K562 (cell line): ENCODE data around the gene DCAF10. TPM values are rescaled to one million over a fixed set of nuclear protein-coding genes. Genes with fewer than 3 reads are reported as not detected.

Experiments used
- ATF1 ChIP-seq, 2 experiments: fragments of 450-650 bp in 1 of 2; IDR thresholded peaks; 2 replicates each; pipeline ENCODE4 v1.6.1; 2016; ENCODE audit warnings: missing compliant biosample characterization in 1 of 2, missing genetic modification characterization in 1 of 2
- ZNF263 ChIP-seq: sonication (generic); formaldehyde crosslinking; IDR thresholded peaks from 2 replicates; pipeline ENCODE4 v1.8.0; 2022; ENCODE audit warnings: mild to moderate bottlenecking, missing genetic modification reagents, borderline replicate concordance
- polyA plus RNA-seq, 8 experiments: library from polyadenylated mRNA; depleted of rRNA in 4 of 8; stranded (reverse) in 5 of 8; unstranded in 3 of 8; fragments of >200 nt; fragmentation: Nextera tagmentation in 2 of 8; fragmentation: Illumina TruSeq in 1 of 8; extraction: Ambion mirVana in 2 of 8; extraction: Trizol in 1 of 8; gene quantifications; 2 replicates each; pipeline versions ENCODE4 v1.2.1 to v1.2.3, GENCODE V29; 2011 to 2014; ENCODE audit warnings: inconsistent platforms in 1 of 8, missing spikeins in 1 of 8
- total RNA-seq, 7 experiments: library from RNA; depleted of rRNA in 6 of 7; stranded (reverse); fragments of >200 nt in 6 of 7; fragmentation: Illumina TruSeq in 2 of 7; extraction: Trizol in 2 of 7; gene quantifications; 2 replicates each; pipeline versions ENCODE4 v1.2.1 to v1.2.3, GENCODE V29; 2011 to 2021; ENCODE audit warnings: low replicate concordance in 1 of 7
- TF ChIP-seq, protein P1 (sequence below): sonication (generic); formaldehyde crosslinking; IDR thresholded peaks from 2 replicates; pipeline ENCODE4 v1.8.1; 2023; ENCODE audit warnings: missing genetic modification reagents, mild to moderate bottlenecking, borderline replicate concordance

DCAF10 gene
- total and polyA plus RNA-seq, 9 of the 15 experiments (the other 6 are each of a cell fraction or from before 2014, with no cell fraction given) = 6.8 to 40.1 (median 16.9) TPM

DNA sequence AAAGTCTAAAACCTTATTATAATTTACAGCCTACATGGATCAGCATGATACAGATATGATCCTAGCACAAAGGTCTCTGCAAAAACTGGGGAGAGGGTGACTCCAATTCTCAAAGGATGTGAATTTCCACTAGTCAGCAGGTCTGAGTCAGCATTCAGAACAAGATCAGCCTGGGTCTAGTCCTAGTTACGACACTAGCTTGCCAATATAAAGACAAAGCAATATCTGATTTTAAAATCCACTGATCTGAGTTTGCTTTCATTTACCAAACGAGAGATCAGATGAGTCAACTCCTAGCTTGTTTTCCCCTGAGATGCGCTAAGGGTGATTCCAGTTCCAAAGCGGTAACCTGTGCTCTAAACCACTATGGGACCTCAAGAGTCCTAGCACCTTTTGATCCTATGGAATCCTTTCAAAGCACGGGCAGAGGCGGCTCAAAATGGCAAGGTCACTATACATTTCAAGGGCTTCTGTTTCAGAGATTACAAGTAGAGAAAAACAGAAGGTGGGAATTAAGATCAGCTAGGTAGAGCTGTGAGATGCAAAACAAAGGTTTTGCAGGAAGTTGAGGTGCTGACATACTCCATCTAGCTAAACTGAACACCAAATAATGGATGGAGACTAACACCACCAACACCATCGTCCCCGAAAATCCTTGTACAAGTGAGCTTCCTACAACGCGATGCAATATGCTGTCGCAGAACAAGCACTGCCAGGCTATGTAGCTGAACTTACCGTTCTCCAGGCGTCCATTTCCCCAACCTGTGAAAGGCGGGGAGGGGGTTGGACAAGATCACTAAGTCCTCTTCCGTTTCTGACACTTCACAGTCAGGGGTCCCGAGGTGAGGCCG is 102.4 kb downstream of the DCAF10 start (continued):
- TF ChIP-seq, protein P1, sequence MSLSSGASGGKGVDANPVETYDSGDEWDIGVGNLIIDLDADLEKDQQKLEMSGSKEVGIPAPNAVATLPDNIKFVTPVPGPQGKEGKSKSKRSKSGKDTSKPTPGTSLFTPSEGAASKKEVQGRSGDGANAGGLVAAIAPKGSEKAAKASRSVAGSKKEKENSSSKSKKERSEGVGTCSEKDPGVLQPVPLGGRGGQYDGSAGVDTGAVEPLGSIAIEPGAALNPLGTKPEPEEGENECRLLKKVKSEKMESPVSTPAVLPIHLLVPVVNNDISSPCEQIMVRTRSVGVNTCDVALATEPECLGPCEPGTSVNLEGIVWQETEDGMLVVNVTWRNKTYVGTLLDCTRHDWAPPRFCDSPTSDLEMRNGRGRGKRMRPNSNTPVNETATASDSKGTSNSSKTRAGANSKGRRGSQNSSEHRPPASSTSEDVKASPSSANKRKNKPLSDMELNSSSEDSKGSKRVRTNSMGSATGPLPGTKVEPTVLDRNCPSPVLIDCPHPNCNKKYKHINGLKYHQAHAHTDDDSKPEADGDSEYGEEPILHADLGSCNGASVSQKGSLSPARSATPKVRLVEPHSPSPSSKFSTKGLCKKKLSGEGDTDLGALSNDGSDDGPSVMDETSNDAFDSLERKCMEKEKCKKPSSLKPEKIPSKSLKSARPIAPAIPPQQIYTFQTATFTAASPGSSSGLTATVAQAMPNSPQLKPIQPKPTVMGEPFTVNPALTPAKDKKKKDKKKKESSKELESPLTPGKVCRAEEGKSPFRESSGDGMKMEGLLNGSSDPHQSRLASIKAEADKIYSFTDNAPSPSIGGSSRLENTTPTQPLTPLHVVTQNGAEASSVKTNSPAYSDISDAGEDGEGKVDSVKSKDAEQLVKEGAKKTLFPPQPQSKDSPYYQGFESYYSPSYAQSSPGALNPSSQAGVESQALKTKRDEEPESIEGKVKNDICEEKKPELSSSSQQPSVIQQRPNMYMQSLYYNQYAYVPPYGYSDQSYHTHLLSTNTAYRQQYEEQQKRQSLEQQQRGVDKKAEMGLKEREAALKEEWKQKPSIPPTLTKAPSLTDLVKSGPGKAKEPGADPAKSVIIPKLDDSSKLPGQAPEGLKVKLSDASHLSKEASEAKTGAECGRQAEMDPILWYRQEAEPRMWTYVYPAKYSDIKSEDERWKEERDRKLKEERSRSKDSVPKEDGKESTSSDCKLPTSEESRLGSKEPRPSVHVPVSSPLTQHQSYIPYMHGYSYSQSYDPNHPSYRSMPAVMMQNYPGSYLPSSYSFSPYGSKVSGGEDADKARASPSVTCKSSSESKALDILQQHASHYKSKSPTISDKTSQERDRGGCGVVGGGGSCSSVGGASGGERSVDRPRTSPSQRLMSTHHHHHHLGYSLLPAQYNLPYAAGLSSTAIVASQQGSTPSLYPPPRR (CRISPR knock-in tag) = no peak
- TF ChIP-seq ZNF263 (no peak), ATF1 (CRISPR knock-in tag; IDR thresholded peaks at IDR 0.05) (no peak), ATF1 (tag; IDR thresholded peaks at IDR 0.05) (no peak)
